H9 (cell line): ENCODE results near the gene TTLL3. TPM values are rescaled to one million over a fixed set of nuclear protein-coding genes. Genes with fewer than 3 reads are reported as not detected.

Experiments
- DNase-seq: peaks from one replicate; pipeline ENCODE4 v3.0.0-alpha.2; 2017
- H2AFZ ChIP-seq: one replicate; pipeline ENCODE4 v1.6.1; 2013; ENCODE audit warnings: mild to moderate bottlenecking, low read length, control low read depth, moderate library complexity
- H2AK5ac ChIP-seq: 2 replicates; pipeline ENCODE4 v1.6.1; 2013; ENCODE audit warnings: low read length, control low read depth, mixed read lengths; ENCODE audit not compliant: insufficient read length
- H2BK120ac ChIP-seq: one replicate; pipeline ENCODE4 v1.6.1; 2013; ENCODE audit warnings: low read depth, mild to moderate bottlenecking, low read length, control low read depth, inconsistent platforms; ENCODE audit not compliant: poor library complexity, severe bottlenecking
- H2BK12ac ChIP-seq: 2 replicates; pipeline ENCODE4 v1.6.1; 2013; ENCODE audit warnings: low read length, control low read depth, mixed read lengths, low read depth; ENCODE audit not compliant: insufficient read length
- H2BK15ac ChIP-seq: 2 replicates; pipeline ENCODE4 v1.6.1; 2013; ENCODE audit warnings: low read depth, low read length, control low read depth
- H2BK20ac ChIP-seq: one replicate; pipeline ENCODE4 v1.6.1; 2013; ENCODE audit warnings: low read depth, mild to moderate bottlenecking, low read length, control low read depth, inconsistent platforms; ENCODE audit not compliant: poor library complexity, severe bottlenecking
- H2BK5ac ChIP-seq: 2 replicates; pipeline ENCODE4 v1.6.1; 2013; ENCODE audit warnings: low read length, control low read depth, mixed read lengths; ENCODE audit not compliant: insufficient read length
- H3K14ac ChIP-seq: 2 replicates; pipeline ENCODE4 v1.6.1; 2013; ENCODE audit warnings: low read length, control low read depth; ENCODE audit not compliant: insufficient read depth
- H3K18ac ChIP-seq: 2 replicates; pipeline ENCODE4 v1.6.1; 2013; ENCODE audit warnings: low read depth, mild to moderate bottlenecking, mixed read lengths, low read length, control low read depth; ENCODE audit not compliant: insufficient read length
- H3K23ac ChIP-seq: 2 replicates; pipeline ENCODE4 v1.6.1; 2013; ENCODE audit warnings: low read length, control low read depth, mixed read lengths, low read depth; ENCODE audit not compliant: insufficient read length
- H3K23me2 ChIP-seq: 2 replicates; pipeline ENCODE4 v1.6.1; 2013; ENCODE audit warnings: low read depth, mild to moderate bottlenecking, mixed read lengths, low read length, control low read depth; ENCODE audit not compliant: insufficient read length, poor library complexity, severe bottlenecking
- H3K27ac ChIP-seq: 2 replicates; pipeline ENCODE4 v1.5.1; 2013; ENCODE audit warnings: low read length, control low read depth, mixed read lengths, low read depth; ENCODE audit not compliant: insufficient read length
- H3K27me3 ChIP-seq: 2 replicates; pipeline ENCODE4 v1.6.1; 2013; ENCODE audit warnings: low read length, control low read depth, inconsistent platforms; ENCODE audit not compliant: insufficient read depth
- H3K4ac ChIP-seq: 2 replicates; pipeline ENCODE4 v1.6.1; 2013; ENCODE audit warnings: low read depth, mild to moderate bottlenecking, control low read depth, inconsistent platforms, low read length, moderate library complexity
- H3K4me1 ChIP-seq: 2 replicates; pipeline ENCODE4 v1.6.1; 2013; ENCODE audit warnings: low read length, control low read depth, inconsistent platforms; ENCODE audit not compliant: insufficient read depth
- H3K4me2 ChIP-seq: 2 replicates; pipeline ENCODE4 v1.6.1; 2013; ENCODE audit warnings: low read length, control low read depth, mixed read lengths; ENCODE audit not compliant: insufficient read length, insufficient read depth
- H3K56ac ChIP-seq: 2 replicates; pipeline ENCODE4 v1.6.1; 2013; ENCODE audit warnings: low read depth, mild to moderate bottlenecking, mixed read lengths, low read length, control low read depth; ENCODE audit not compliant: insufficient read length
- H3K79me1 ChIP-seq: 2 replicates; pipeline ENCODE4 v1.6.1; 2013; ENCODE audit warnings: low read depth, mild to moderate bottlenecking, moderate library complexity, low read length, control low read depth, inconsistent platforms; ENCODE audit not compliant: insufficient read depth, poor library complexity, severe bottlenecking
- H3K79me2 ChIP-seq: 2 replicates; pipeline ENCODE4 v1.6.1; 2013; ENCODE audit warnings: low read length, control low read depth, inconsistent platforms; ENCODE audit not compliant: insufficient read depth
- H3K9ac ChIP-seq: 2 replicates; pipeline ENCODE4 v1.6.1; 2013; ENCODE audit warnings: low read length, control low read depth, mixed read lengths; ENCODE audit not compliant: insufficient read length; ENCODE audit errors: extremely low read depth
- H3K9me3 ChIP-seq: one replicate; pipeline ENCODE4 v1.6.1; 2013; ENCODE audit warnings: low read depth, low read length, inconsistent platforms; ENCODE audit not compliant: control insufficient read depth
- H3T11ph ChIP-seq: one replicate; pipeline ENCODE4 v1.6.1; 2013; ENCODE audit warnings: mild to moderate bottlenecking, low read length, control low read depth, inconsistent platforms
- H4K20me1 ChIP-seq: one replicate; pipeline ENCODE4 v1.6.1; 2013; ENCODE audit not compliant: control insufficient read depth, insufficient read length, insufficient read depth
- H4K5ac ChIP-seq: 2 replicates; pipeline ENCODE4 v1.6.1; 2013; ENCODE audit warnings: low read depth, mild to moderate bottlenecking, mixed read lengths, low read length, control low read depth; ENCODE audit not compliant: insufficient read length
- H4K8ac ChIP-seq: replicated peaks from 2 replicates; pipeline ENCODE4 v1.6.1; 2013; ENCODE audit warnings: low read length, control low read depth, mixed read lengths, low read depth; ENCODE audit not compliant: insufficient read length
- H4K91ac ChIP-seq: 2 replicates; pipeline ENCODE4 v1.6.1; 2013; ENCODE audit warnings: low read depth, mild to moderate bottlenecking, moderate library complexity, mixed read lengths, low read length, control low read depth; ENCODE audit not compliant: insufficient read length
- H3K27ac Mint-ChIP-seq, 3 experiments: 2 replicates in 2 of 3; 3 replicates in 1 of 3; pipeline ENCODE4 v1.8.0; 2020 to 2021; ENCODE audit warnings: mixed read lengths in 3 of 3, mild to moderate bottlenecking in 1 of 3, moderate library complexity in 1 of 3
- H3K27me3 Mint-ChIP-seq: 2 replicates; pipeline ENCODE4 v1.8.0; 2021; ENCODE audit warnings: low read depth, mild to moderate bottlenecking, moderate library complexity, mixed read lengths
- H3K36me3 Mint-ChIP-seq, 3 experiments: 2 replicates in 2 of 3; 3 replicates in 1 of 3; pipeline ENCODE4 v1.8.0; 2020 to 2021; ENCODE audit warnings: low read depth in 3 of 3, mixed read lengths in 3 of 3; ENCODE audit not compliant: insufficient read depth in 1 of 3
- H3K4me1 Mint-ChIP-seq, 2 experiments: 2 replicates each; pipeline ENCODE4 v1.8.0; 2020; ENCODE audit warnings: mixed read lengths in 2 of 2
- H3K4me3 Mint-ChIP-seq, 2 experiments: 2 replicates in 1 of 2; 3 replicates in 1 of 2; pipeline ENCODE4 v1.8.0; 2020 to 2021; ENCODE audit warnings: mild to moderate bottlenecking in 2 of 2, mixed read lengths in 2 of 2, moderate library complexity in 1 of 2
- H3K9me3 Mint-ChIP-seq, 2 experiments: 2 replicates in 1 of 2; 3 replicates in 1 of 2; pipeline ENCODE4 v1.8.0; 2020; ENCODE audit warnings: mild to moderate bottlenecking in 2 of 2, mixed read lengths in 2 of 2, moderate library complexity in 1 of 2
- CTCF ChIP-seq: fragments of 200-600 bp; sonication (generic); conservative IDR thresholded peaks from 3 replicates; pipeline ENCODE4 v1.8.0; 2021; ENCODE audit warnings: antibody characterized with exemption, mild to moderate bottlenecking
- WGBS: extraction: QIAGEN DNeasy Blood & Tissue Kit; methylation state at CpG from one replicate; pipeline ENCODE4 v1.1.7; 2013; ENCODE audit warnings: missing lambda C conversion rate, low lambda C conversion rate, mixed read lengths; ENCODE audit not compliant: insufficient read length; ENCODE audit errors: extremely low coverage; 5-methylcytosine and 5-hydroxymethylcytosine counted together
- total RNA-seq: library from RNA; stranded (reverse); gene quantifications from 2 replicates; pipeline ENCODE4 v1.2.1, GENCODE V29; 2021

Gene TTLL3
- total RNA-seq, 1 experiment from 2014 or later: 14.4 TPM

- no peaks in the 10 kb centered on the region for H3K9me3 ChIP-seq
- no peak overlapping the region for H3K4ac ChIP-seq
- H3K27ac ChIP-seq: no peak overlapping the region
- no peaks in the 10 kb centered on the region for H3K4me1 ChIP-seq
- no peak overlapping the region for H3K9ac ChIP-seq
- H2BK20ac ChIP-seq: no peak overlapping the region
- H3K23me2 ChIP-seq: peaks cover 5% of the 10 kb centered on the region
- H3K79me1 ChIP-seq: no peaks in the 10 kb centered on the region
- H3K36me3 Mint-ChIP-seq: no peaks in the 10 kb centered on the region
- H2AK5ac ChIP-seq: no peak overlapping the region
- no peak overlapping the region for H3K18ac ChIP-seq
- no peak overlapping the region for H3K4me3 Mint-ChIP-seq
- H2AFZ ChIP-seq: no peak overlapping the region
- no peak for DNase-seq
- H3K9me3 Mint-ChIP-seq: no peaks in the 10 kb centered on the region
- no peak overlapping the region for H4K5ac ChIP-seq
- peaks cover 19 to 35% of the 10 kb centered on the region in 2 experiments for H3K4me1 Mint-ChIP-seq
- no peak overlapping the region for H2BK15ac ChIP-seq
- no peaks in the 10 kb centered on the region; the same call in none of the 2 replicates for H3K27me3 ChIP-seq
- H3K79me2 ChIP-seq: no peaks in the 10 kb centered on the region
- no peak overlapping the region for H3K27ac Mint-ChIP-seq
- H4K8ac ChIP-seq: no peak overlapping the region
- WGBS: no CpG with 5 or more reads among the region's 4 CpGs
- peaks cover 27% of the 10 kb centered on the region for H3K27me3 Mint-ChIP-seq
- H2BK120ac ChIP-seq: no peak overlapping the region
- no peak overlapping the region for H3K14ac ChIP-seq
- H2BK12ac ChIP-seq: no peak overlapping the region
- no peak for TF ChIP-seq CTCF
- H3K56ac ChIP-seq: no peak overlapping the region
- H4K20me1 ChIP-seq: no peaks in the 10 kb centered on the region
- H4K91ac ChIP-seq: no peak overlapping the region
- no peak overlapping the region for H3K23ac ChIP-seq
- no peak overlapping the region for H3K4me2 ChIP-seq
- no peak overlapping the region for H3T11ph ChIP-seq
- H2BK5ac ChIP-seq: no peak overlapping the region
Measured at GRCh38 chr3:9861201-9861600, 51.1 kb downstream of the TTLL3 start.
